ENCODE data around the gene DNAH11. TPM values are rescaled to one million over a fixed set of nuclear protein-coding genes. Genes with fewer than 3 reads are reported as not detected.

Gene DNAH11
- total RNA-seq, 1 donor from 2014 or later = 0.22 TPM

- DNase-seq = no peak
- peaks cover 36% of the 10 kb centered on the region for H3K4me1 Mint-ChIP-seq (ENCODE audit: low read depth, unreplicated experiment)
- no peaks in the 10 kb centered on the region for H3K36me3 Mint-ChIP-seq (ENCODE audit: unreplicated experiment)
- no peak overlapping the region for H3K4me3 Mint-ChIP-seq (ENCODE audit: unreplicated experiment)
- peaks cover 4% of the 10 kb centered on the region for H3K9me3 Mint-ChIP-seq (ENCODE audit: unreplicated experiment)
- peaks cover 3% of the 10 kb centered on the region for H3K27me3 Mint-ChIP-seq (ENCODE audit: unreplicated experiment)
- H3K27ac Mint-ChIP-seq (ENCODE audit: unreplicated experiment) = no peak overlapping the region
- no peak for TF ChIP-seq CTCF (IDR thresholded peaks at IDR 0.05; ENCODE audit: partially characterized antibody, unreplicated experiment)
Measured at GRCh38 chr7:21706131-21706530, 163.3 kb downstream of the DNAH11 start.

GRCh38 chr7:21707566-21707965 lies 164.7 kb downstream of the DNAH11 start:
- no peak for DNase-seq
- TF ChIP-seq CTCF (IDR thresholded peaks at IDR 0.05; ENCODE audit: partially characterized antibody, unreplicated experiment) = no peak
- H3K36me3 Mint-ChIP-seq (ENCODE audit: unreplicated experiment) = no peaks in the 10 kb centered on the region

GRCh38 chr7:21708096-21708495 lies 165.3 kb downstream of the DNAH11 start:
- TF ChIP-seq CTCF (IDR thresholded peaks at IDR 0.05; ENCODE audit: partially characterized antibody, unreplicated experiment) = no peak
- peaks cover 25% of the 10 kb centered on the region for H3K4me1 Mint-ChIP-seq (ENCODE audit: low read depth, unreplicated experiment)
- no peak overlapping the region for H3K4me3 Mint-ChIP-seq (ENCODE audit: unreplicated experiment)
- no peak overlapping the region for H3K27ac Mint-ChIP-seq (ENCODE audit: unreplicated experiment)
- peaks cover 3% of the 10 kb centered on the region for H3K27me3 Mint-ChIP-seq (ENCODE audit: unreplicated experiment)
- no peaks in the 10 kb centered on the region for H3K36me3 Mint-ChIP-seq (ENCODE audit: unreplicated experiment)
- no peak for DNase-seq
- H3K9me3 Mint-ChIP-seq (ENCODE audit: unreplicated experiment) = peaks cover 4% of the 10 kb centered on the region

More at GRCh38 chr7:21707566-21707965, 164.7 kb downstream of the DNAH11 start:
- Mint-ChIP-seq H3K4me1 (ENCODE audit: low read depth, unreplicated experiment) (peaks cover 28% of the 10 kb centered on the region), H3K4me3 (ENCODE audit: unreplicated experiment) (no peak overlapping the region), H3K27me3 (ENCODE audit: unreplicated experiment) (peaks cover 3% of the 10 kb centered on the region), H3K9me3 (ENCODE audit: unreplicated experiment) (peaks cover 4% of the 10 kb centered on the region), H3K27ac (ENCODE audit: unreplicated experiment) (no peak overlapping the region)

- no peak for DNase-seq
- Mint-ChIP-seq H3K4me3 (ENCODE audit: unreplicated experiment) (no peak overlapping the region), H3K4me1 (ENCODE audit: low read depth, unreplicated experiment) (peaks cover 4% of the 10 kb centered on the region), H3K27me3 (ENCODE audit: unreplicated experiment) (no peaks in the 10 kb centered on the region), H3K27ac (ENCODE audit: unreplicated experiment) (no peak overlapping the region), H3K36me3 (ENCODE audit: unreplicated experiment) (no peaks in the 10 kb centered on the region), H3K9me3 (ENCODE audit: unreplicated experiment) (no peaks in the 10 kb centered on the region)
- no peak for TF ChIP-seq CTCF (IDR thresholded peaks at IDR 0.05; ENCODE audit: partially characterized antibody, unreplicated experiment)
Measured at GRCh38 chr7:21717323-21717722, 174.5 kb downstream of the DNAH11 start.

- no peaks in the 10 kb centered on the region for H3K27me3 Mint-ChIP-seq (ENCODE audit: unreplicated experiment)
- peaks cover 2% of the 10 kb centered on the region for H3K4me1 Mint-ChIP-seq (ENCODE audit: low read depth, unreplicated experiment)
- no peaks in the 10 kb centered on the region for H3K36me3 Mint-ChIP-seq (ENCODE audit: unreplicated experiment)
- H3K27ac Mint-ChIP-seq (ENCODE audit: unreplicated experiment) = no peak overlapping the region
- DNase-seq = no peak
- no peaks in the 10 kb centered on the region for H3K9me3 Mint-ChIP-seq (ENCODE audit: unreplicated experiment)
- TF ChIP-seq CTCF (IDR thresholded peaks at IDR 0.05; ENCODE audit: partially characterized antibody, unreplicated experiment) = no peak
- H3K4me3 Mint-ChIP-seq (ENCODE audit: unreplicated experiment) = no peak overlapping the region
Measured at GRCh38 chr7:21718391-21718790, 175.6 kb downstream of the DNAH11 start.

Data from glutamatergic neuron (in vitro differentiated cells).